ENCODE data around the gene DUS4L.

DUS4L gene

DNA sequence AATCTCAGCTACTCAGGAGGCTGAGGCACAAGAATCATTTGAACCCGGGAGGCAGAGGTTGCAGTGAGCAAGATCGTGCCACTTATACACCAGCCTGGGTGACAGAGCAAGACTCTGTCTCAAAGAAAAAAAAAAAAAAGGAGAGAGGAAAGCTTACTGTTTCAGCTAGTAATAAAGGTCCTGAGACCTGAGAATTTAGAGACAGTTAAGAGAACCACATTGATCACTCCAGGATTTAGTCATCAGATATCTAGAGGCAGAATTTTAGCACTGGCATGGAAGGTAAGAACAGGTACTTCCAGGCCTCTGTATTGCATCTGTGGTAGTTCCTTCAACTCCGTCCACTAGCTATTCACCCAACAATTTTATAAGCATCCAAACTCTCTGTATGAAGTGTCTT lies 7.9 kb upstream of the DUS4L start:
- Histone ChIP-seq H3K4me1 (ENCODE audit: control insufficient read depth, insufficient read depth, low read length) (no peaks in the 10 kb centered on the region), H3K27ac (ENCODE audit: extremely low read depth, low read depth, low read length) (no peak overlapping the region), H3K9me3 (ENCODE audit: control insufficient read depth, insufficient read depth, low read depth, low read length) (no peaks in the 10 kb centered on the region), H3K36me3 (ENCODE audit: control insufficient read depth in 2 of 2, insufficient read depth in 1 of 2, low read length in 2 of 2) (peaks cover 17 to 39% of the 10 kb centered on the region in 2 experiments), H3K4me3 (ENCODE audit: low read depth, low read length) (no peak overlapping the region)
- ChIA-PET POLR2A (no interaction called here), CTCF (interaction anchor here (1.0 kb wide), 1 partner anchor 169 kb away, joined by 3 read pairs; no protein-coding TSS in a partner anchor)
- TF ChIP-seq ZNF747 (tag by site-specific recombination; IDR thresholded peaks at IDR 0.05): no peak
- no peak for TF ChIP-seq ZNF548 (tag by site-specific recombination; IDR thresholded peaks at IDR 0.05)
- TF ChIP-seq ZNF654 (tag by site-specific recombination; IDR thresholded peaks at IDR 0.05; ENCODE audit: low read depth): no peak
- no peak for TF ChIP-seq ZNF701 (tag by site-specific recombination; IDR thresholded peaks at IDR 0.05)
- no peak for TF ChIP-seq ZNF239 (tag by site-specific recombination; IDR thresholded peaks at IDR 0.05)
- TF ChIP-seq, protein P1, sequence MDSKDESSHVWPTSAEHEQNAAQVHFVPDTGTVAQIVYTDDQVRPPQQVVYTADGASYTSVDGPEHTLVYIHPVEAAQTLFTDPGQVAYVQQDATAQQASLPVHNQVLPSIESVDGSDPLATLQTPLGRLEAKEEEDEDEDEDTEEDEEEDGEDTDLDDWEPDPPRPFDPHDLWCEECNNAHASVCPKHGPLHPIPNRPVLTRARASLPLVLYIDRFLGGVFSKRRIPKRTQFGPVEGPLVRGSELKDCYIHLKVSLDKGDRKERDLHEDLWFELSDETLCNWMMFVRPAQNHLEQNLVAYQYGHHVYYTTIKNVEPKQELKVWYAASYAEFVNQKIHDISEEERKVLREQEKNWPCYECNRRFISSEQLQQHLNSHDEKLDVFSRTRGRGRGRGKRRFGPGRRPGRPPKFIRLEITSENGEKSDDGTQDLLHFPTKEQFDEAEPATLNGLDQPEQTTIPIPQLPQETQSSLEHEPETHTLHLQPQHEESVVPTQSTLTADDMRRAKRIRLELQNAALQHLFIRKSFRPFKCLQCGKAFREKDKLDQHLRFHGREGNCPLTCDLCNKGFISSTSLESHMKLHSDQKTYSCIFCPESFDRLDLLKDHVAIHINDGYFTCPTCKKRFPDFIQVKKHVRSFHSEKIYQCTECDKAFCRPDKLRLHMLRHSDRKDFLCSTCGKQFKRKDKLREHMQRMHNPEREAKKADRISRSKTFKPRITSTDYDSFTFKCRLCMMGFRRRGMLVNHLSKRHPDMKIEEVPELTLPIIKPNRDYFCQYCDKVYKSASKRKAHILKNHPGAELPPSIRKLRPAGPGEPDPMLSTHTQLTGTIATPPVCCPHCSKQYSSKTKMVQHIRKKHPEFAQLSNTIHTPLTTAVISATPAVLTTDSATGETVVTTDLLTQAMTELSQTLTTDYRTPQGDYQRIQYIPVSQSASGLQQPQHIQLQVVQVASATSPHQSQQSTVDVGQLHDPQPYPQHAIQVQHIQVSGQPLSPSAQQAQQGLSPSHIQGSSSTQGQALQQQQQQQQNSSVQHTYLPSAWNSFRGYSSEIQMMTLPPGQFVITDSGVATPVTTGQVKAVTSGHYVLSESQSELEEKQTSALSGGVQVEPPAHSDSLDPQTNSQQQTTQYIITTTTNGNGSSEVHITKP (tag by site-specific recombination; IDR thresholded peaks at IDR 0.05): no peak
- TF ChIP-seq ZNF19 (tag by site-specific recombination; IDR thresholded peaks at IDR 0.05; ENCODE audit: low read depth): no peak
- no peak for TF ChIP-seq ZNF704 (tag by site-specific recombination; IDR thresholded peaks at IDR 0.05)

GRCh38 chr7:107559864-107560263 lies 3.9 kb upstream of the DUS4L start:
- Histone ChIP-seq H3K27ac (ENCODE audit: extremely low read depth, low read depth, low read length) (no peak overlapping the region), H3K36me3 (ENCODE audit: control insufficient read depth in 2 of 2, insufficient read depth in 1 of 2, low read length in 2 of 2) (peaks cover 6 to 24% of the 10 kb centered on the region in 2 experiments), H3K4me3 (ENCODE audit: low read depth, low read length) (no peak overlapping the region), H3K9me3 (ENCODE audit: control insufficient read depth, insufficient read depth, low read depth, low read length) (no peaks in the 10 kb centered on the region), H3K4me1 (ENCODE audit: control insufficient read depth, insufficient read depth, low read length) (no peaks in the 10 kb centered on the region; the same call in 1 of the 2 replicates)
- POLR2A ChIA-PET: no interaction called here
- TF ChIP-seq ZNF664 (tag by site-specific recombination; IDR thresholded peaks at IDR 0.05) (peak; percentile 87), ZNF112 (tag by site-specific recombination; IDR thresholded peaks at IDR 0.05) (peak; percentile 85; the same call in 1 of the 2 replicates), ZNF184 (tag by site-specific recombination; IDR thresholded peaks at IDR 0.05) (no peak)
- TF ChIP-seq, protein P2, sequence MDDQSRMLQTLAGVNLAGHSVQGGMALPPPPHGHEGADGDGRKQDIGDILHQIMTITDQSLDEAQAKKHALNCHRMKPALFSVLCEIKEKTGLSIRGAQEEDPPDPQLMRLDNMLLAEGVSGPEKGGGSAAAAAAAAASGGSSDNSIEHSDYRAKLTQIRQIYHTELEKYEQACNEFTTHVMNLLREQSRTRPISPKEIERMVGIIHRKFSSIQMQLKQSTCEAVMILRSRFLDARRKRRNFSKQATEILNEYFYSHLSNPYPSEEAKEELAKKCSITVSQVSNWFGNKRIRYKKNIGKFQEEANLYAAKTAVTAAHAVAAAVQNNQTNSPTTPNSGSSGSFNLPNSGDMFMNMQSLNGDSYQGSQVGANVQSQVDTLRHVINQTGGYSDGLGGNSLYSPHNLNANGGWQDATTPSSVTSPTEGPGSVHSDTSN (CRISPR knock-in tag; IDR thresholded peaks at IDR 0.05): no peak
- CTCF ChIA-PET: no interaction called here

- TF ChIP-seq ZNF391 (tag by site-specific recombination; IDR thresholded peaks at IDR 0.05; ENCODE audit: borderline replicate concordance, low read depth) (no peak), PRDM1 (tag by site-specific recombination; IDR thresholded peaks at IDR 0.05) (peak; percentile 92)
- H3K27ac ChIP-seq (ENCODE audit: extremely low read depth, low read depth, low read length): no peak overlapping the region
- ChIA-PET CTCF (no interaction called here), POLR2A (no interaction called here)
- H3K4me1 ChIP-seq (ENCODE audit: control insufficient read depth, insufficient read depth, low read length): no peaks in the 10 kb centered on the region; the same call in 1 of the 2 replicates
- H3K36me3 ChIP-seq (ENCODE audit: control insufficient read depth in 2 of 2, insufficient read depth in 1 of 2, low read length in 2 of 2): peaks cover 6 to 17% of the 10 kb centered on the region in 2 experiments
- no peak overlapping the region for H3K4me3 ChIP-seq (ENCODE audit: low read depth, low read length)
- H3K9me3 ChIP-seq (ENCODE audit: control insufficient read depth, insufficient read depth, low read depth, low read length): no peaks in the 10 kb centered on the region
Measured at GRCh38 chr7:107560898-107561516, 2.8 kb upstream of the DUS4L start.
